Uterus (tissue), 4 donors: Measurements from ENCODE around the gene ZC3HAV1. TPM values are rescaled to one million over a fixed set of nuclear protein-coding genes. Genes with fewer than 3 reads are reported as not detected.
"Not testable (repeated sequence)": the region's sequence is repeated elsewhere in the genome, so short reads cannot be mapped to it uniquely, and the experiment has no call there.

Source experiments
- DNase-seq, 2 donors: peaks; one replicate each; pipeline ENCODE4 v3.0.0-alpha.2; 2019 to 2020
- H3K27ac ChIP-seq, 2 donors: fragments of 200-600 bp; sonication (generic); 1 replicate in 1 of 2; 2 replicates in 1 of 2; pipeline ENCODE4 v1.5.1; 2016 to 2018
- H3K27me3 ChIP-seq, 2 donors: fragments of 200-600 bp; sonication (generic); one replicate each; pipeline ENCODE4 v1.5.1; 2018 to 2019; ENCODE audit warnings: control low read depth in 1 of 2
- H3K36me3 ChIP-seq, 2 donors: fragments of 200-600 bp; sonication (generic); one replicate each; pipeline ENCODE4 v1.5.1; 2019; ENCODE audit warnings: control low read depth in 1 of 2
- H3K4me1 ChIP-seq, 2 donors: fragments of 200-600 bp; sonication (generic); one replicate each; pipeline ENCODE4 v1.5.1; 2018 to 2019; ENCODE audit warnings: control low read depth in 1 of 2
- H3K4me3 ChIP-seq, 2 donors: fragments of 200-600 bp; sonication (generic); 1 replicate in 1 of 2; 2 replicates in 1 of 2; pipeline ENCODE4 v1.5.1; 2018 to 2019; ENCODE audit warnings: mild to moderate bottlenecking in 1 of 2
- H3K9me3 ChIP-seq, 2 donors: fragments of 200-600 bp; sonication (generic); one replicate each; pipeline ENCODE4 v1.5.1; 2019; ENCODE audit warnings: control low read depth in 1 of 2
- POLR2A ChIP-seq, 2 donors: fragments of 450-650 bp; IDR thresholded peaks; one replicate each; pipeline ENCODE4 v1.6.1; 2016; ENCODE audit warnings: antibody characterized with exemption in 2 of 2, mild to moderate bottlenecking in 1 of 2, moderate library complexity in 1 of 2
- intact Hi-C: fragments of 100-400 bp; cut with DNase I; formaldehyde crosslinking; loops from one replicate; pipeline ENCODE4 v1.15.1; 2023; ENCODE audit warnings: low total_unique reads
- total RNA-seq, 4 donors: library from RNA; depleted of rRNA in 3 of 4; stranded (reverse); fragments of >200 nt in 3 of 4; gene quantifications; one replicate each; pipeline versions ENCODE4 v1.1.0 to v1.2.4, GENCODE V29; 2014 to 2023
- TF ChIP-seq, protein P1 (sequence below), 4 experiments: fragments of 200-600 bp in 2 of 4; fragments of 450-650 bp in 2 of 4; sonication (generic) in 2 of 4; IDR thresholded peaks; one replicate each; pipeline ENCODE4 v1.5.1; 2016 to 2019; ENCODE audit warnings: antibody characterized with exemption in 4 of 4, mild to moderate bottlenecking in 2 of 4, moderate library complexity in 1 of 4
- donor health status: DM: yes; HTN: yes; CAD: no.

The ZC3HAV1 gene
- total RNA-seq, 4 donors from 2014 or later, result 14.1 to 39.7 (median 29.2) TPM

DNA sequence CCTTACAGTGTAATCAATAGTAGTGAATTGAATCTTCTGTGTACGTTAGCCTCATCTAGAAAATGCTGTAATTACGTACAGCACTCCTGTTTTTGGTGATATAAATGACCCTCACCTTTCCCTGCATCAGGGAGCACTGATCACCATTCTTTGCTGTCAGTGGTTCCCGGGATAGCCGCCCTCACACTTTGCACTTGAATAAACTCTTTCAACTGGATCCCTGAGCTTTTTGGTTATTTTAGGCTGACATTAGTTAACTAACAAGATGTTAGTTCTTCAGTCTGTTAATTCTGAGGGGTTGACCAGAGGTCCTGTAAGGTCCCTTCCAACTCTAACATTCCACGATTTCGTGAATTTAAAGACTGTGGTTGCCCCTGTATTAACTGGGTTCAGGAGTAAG lies 23.4 kb upstream of the ZC3HAV1 start:
- Histone ChIP-seq H3K4me3 (peak overlapping the region; percentile 43), H3K4me1 (peaks cover 0 to 6% of the 10 kb centered on the region in 2 donors), H3K9me3 (no peaks in the 10 kb centered on the region), H3K27me3 (no peaks in the 10 kb centered on the region), H3K36me3 (no peaks in the 10 kb centered on the region), H3K27ac (peak overlapping the region; percentile 69)
- no peak for TF ChIP-seq POLR2A (IDR thresholded peaks at IDR 0.05)
- TF ChIP-seq, protein P1, sequence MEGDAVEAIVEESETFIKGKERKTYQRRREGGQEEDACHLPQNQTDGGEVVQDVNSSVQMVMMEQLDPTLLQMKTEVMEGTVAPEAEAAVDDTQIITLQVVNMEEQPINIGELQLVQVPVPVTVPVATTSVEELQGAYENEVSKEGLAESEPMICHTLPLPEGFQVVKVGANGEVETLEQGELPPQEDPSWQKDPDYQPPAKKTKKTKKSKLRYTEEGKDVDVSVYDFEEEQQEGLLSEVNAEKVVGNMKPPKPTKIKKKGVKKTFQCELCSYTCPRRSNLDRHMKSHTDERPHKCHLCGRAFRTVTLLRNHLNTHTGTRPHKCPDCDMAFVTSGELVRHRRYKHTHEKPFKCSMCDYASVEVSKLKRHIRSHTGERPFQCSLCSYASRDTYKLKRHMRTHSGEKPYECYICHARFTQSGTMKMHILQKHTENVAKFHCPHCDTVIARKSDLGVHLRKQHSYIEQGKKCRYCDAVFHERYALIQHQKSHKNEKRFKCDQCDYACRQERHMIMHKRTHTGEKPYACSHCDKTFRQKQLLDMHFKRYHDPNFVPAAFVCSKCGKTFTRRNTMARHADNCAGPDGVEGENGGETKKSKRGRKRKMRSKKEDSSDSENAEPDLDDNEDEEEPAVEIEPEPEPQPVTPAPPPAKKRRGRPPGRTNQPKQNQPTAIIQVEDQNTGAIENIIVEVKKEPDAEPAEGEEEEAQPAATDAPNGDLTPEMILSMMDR (IDR thresholded peaks at IDR 0.05), result no peak
- intact Hi-C loops, result no loop called here
- no peak for DNase-seq

DNA sequence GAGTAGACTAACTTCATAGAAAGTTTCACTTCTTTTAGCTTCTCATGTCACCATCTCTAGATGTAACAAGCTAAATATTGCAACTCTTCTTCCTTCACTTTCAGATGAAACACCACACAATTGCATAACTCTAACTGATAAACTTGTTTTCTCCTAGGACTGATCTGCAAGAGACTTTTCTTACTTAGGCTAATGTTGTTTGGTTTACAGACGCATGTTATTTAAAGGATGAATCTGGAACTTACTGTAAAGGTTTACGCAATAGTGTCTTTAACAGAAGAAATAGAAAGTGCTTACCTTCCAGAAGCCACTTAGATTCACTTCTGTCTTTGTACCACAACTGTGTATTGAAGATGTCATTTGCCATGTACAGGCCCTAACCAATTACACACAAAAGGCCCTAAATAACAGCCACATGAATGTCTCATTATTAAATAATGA lies 22.1 kb upstream of the ZC3HAV1 start:
- Histone ChIP-seq H3K4me1 (peaks cover 0 to 6% of the 10 kb centered on the region in 2 donors), H3K36me3 (no peaks in the 10 kb centered on the region), H3K4me3 (no peak overlapping the region), H3K27me3 (no peaks in the 10 kb centered on the region), H3K9me3 (no peaks in the 10 kb centered on the region), H3K27ac (no peak overlapping the region)
- intact Hi-C loops, result no loop called here
- TF ChIP-seq, protein P1 (IDR thresholded peaks at IDR 0.05), result no peak
- TF ChIP-seq POLR2A (IDR thresholded peaks at IDR 0.05), result no peak
- DNase-seq, result no peak

DNA sequence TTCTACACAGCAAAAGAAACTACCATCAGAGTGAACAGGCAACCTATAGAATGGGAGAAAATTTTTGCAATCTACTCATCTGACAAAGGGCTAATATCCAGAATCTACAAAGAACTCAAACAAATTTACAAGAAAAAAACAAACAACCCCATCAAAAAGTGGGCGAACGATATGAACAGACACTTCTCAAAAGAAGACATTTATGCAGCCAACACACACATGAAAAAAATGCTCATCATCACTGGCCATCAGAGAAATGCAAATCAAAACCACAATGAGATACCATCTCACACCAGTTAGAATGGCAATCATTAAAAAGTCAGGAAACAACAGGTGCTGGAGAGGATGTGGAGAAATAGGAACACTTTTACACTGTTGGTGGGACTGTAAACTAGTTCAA lies 20.3 kb upstream of the ZC3HAV1 start:
- H3K9me3 ChIP-seq, H3K4me3 ChIP-seq, H3K4me1 ChIP-seq, H3K36me3 ChIP-seq, H3K27ac ChIP-seq, H3K27me3 ChIP-seq, intact Hi-C loops, DNase-seq: not testable (repeated sequence)

DNA sequence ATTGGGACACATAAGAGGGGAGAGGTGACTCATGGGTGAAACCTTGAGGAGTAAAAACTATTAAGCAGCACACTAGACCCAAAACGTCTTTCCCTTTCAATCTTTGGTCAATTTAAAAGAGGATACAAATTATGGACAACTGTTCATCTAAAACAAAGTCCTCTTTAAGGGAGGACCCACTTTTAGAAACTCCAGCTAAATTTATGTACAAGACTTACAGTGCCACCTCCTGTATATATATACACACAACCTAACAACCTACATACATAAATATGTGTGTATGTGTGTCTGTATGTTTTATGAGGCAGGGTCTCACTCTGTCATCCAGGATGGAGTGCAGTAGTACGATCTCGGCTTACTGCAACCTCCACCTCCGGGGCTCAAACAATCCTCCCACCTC lies 18.1 kb upstream of the ZC3HAV1 start:
- no peaks in the 10 kb centered on the region for H3K27me3 ChIP-seq
- no peaks in the 10 kb centered on the region for H3K4me1 ChIP-seq
- intact Hi-C loops, result no loop called here
- no peak overlapping the region for H3K27ac ChIP-seq
- H3K36me3 ChIP-seq, result no peaks in the 10 kb centered on the region
- no peak overlapping the region for H3K4me3 ChIP-seq
- DNase-seq, result no peak
- TF ChIP-seq, protein P1 (IDR thresholded peaks at IDR 0.05), result no peak
- no peak for TF ChIP-seq POLR2A (IDR thresholded peaks at IDR 0.05)
- no peaks in the 10 kb centered on the region for H3K9me3 ChIP-seq

DNA sequence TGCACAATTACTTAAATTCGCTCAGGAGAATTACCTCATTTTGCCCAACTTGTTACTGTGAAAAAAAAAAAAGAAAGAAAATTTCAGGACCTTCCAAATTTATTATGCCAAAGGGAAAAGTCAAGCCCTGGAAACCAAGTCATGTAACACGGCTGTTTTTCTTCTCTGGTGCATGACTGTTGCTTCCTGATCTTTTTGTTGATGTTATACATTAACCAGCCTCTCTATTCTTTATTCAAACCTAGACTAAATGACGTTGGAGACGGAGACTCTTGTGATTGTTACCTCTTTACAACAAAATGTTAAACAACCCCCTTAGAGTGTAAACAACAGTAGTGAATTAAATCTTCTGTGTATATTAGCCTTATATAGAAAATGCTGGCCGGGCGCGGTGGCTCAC lies 16.1 kb upstream of the ZC3HAV1 start:
- H3K9me3 ChIP-seq, result no peaks in the 10 kb centered on the region
- H3K4me3 ChIP-seq, result no peak overlapping the region
- no peaks in the 10 kb centered on the region for H3K27me3 ChIP-seq
- DNase-seq, result no peak
- H3K27ac ChIP-seq, result no peak overlapping the region
- intact Hi-C loops, result no loop called here
- H3K36me3 ChIP-seq, result no peaks in the 10 kb centered on the region
- no peaks in the 10 kb centered on the region for H3K4me1 ChIP-seq
- TF ChIP-seq, protein P1 (IDR thresholded peaks at IDR 0.05), result no peak
- no peak for TF ChIP-seq POLR2A (IDR thresholded peaks at IDR 0.05)

DNA sequence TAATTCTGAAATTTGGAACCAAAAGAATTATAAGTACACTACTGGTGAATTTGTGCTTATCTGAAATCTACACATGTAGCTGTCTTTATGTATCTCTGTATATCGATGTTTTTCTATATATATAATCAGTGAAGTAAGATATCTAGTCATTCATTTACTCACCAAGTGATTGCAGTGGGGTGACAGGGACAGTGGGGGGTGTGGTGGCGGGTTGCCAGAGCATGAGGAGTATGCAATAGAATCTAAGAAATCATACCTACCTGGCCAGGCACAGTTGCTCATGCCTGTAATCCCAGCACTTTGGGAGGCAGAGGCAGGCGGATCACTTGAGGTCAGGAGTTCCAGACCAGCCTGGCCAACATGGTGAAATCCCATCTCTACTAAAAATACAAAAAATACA lies 15.5 kb upstream of the ZC3HAV1 start:
- H3K27ac ChIP-seq, H3K36me3 ChIP-seq, DNase-seq, H3K4me1 ChIP-seq, H3K27me3 ChIP-seq, H3K4me3 ChIP-seq, H3K9me3 ChIP-seq, intact Hi-C loops: not testable (repeated sequence)
